Neural cell (in vitro differentiated cells): ENCODE measurements around the gene FAN1. TPM values are rescaled to one million over a fixed set of nuclear protein-coding genes. Genes with fewer than 3 reads are reported as not detected.

ENCODE experiments used
- H2AFZ ChIP-seq: fragments of 200-600, 300-800 bp; sonication (generic), shearing (Covaris generic); 2 replicates; pipeline ENCODE4 v1.6.0; 2014; ENCODE audit warnings: low read depth, mild to moderate bottlenecking, antibody characterized with exemption, low read length, moderate library complexity
- H3F3A ChIP-seq: fragments of 200-600 bp; shearing (Covaris generic); 2 replicates; pipeline ENCODE4 v1.6.1; 2016; ENCODE audit warnings: mild to moderate bottlenecking, moderate library complexity, mixed read lengths, antibody characterized with exemption, low read length; ENCODE audit not compliant: insufficient read depth, poor library complexity, severe bottlenecking
- H3K27ac ChIP-seq: fragments of 200-600, 300-800 bp; sonication (generic), shearing (Covaris generic); 2 replicates; pipeline ENCODE4 v1.5.1; 2014; ENCODE audit warnings: mild to moderate bottlenecking, low read length, moderate library complexity
- H3K27me3 ChIP-seq: fragments of 300-800, 200-600 bp; sonication (generic), shearing (Covaris generic); 2 replicates; pipeline ENCODE4 v1.6.0; 2014; ENCODE audit warnings: mild to moderate bottlenecking, low read depth, low read length, moderate library complexity; ENCODE audit not compliant: insufficient read depth
- H3K36me3 ChIP-seq: fragments of 300-800, 200-600 bp; sonication (generic), shearing (Covaris generic); 2 replicates; pipeline ENCODE4 v1.5.1; 2014; ENCODE audit warnings: mild to moderate bottlenecking, antibody characterized with exemption, low read length, moderate library complexity; ENCODE audit not compliant: insufficient read depth
- H3K4me2 ChIP-seq: fragments of 300-800, 200-600 bp; sonication (generic), shearing (Covaris generic); 2 replicates; pipeline ENCODE4 v1.6.0; 2014; ENCODE audit warnings: mild to moderate bottlenecking, low read length
- H3K4me3 ChIP-seq: fragments of 300-800, 200-600 bp; sonication (generic), shearing (Covaris generic); 2 replicates; pipeline ENCODE4 v1.5.1; 2014; ENCODE audit warnings: mild to moderate bottlenecking, low read length, moderate library complexity
- H3K79me2 ChIP-seq: fragments of 200-600 bp; shearing (Covaris generic); replicated peaks from 2 replicates; pipeline ENCODE4 v1.6.0; 2014; ENCODE audit warnings: mild to moderate bottlenecking, low read length, moderate library complexity; ENCODE audit not compliant: insufficient read depth
- H3K9ac ChIP-seq: fragments of 300-800, 200-600 bp; sonication (generic), shearing (Covaris generic); 2 replicates; pipeline ENCODE4 v1.6.1; 2016; ENCODE audit warnings: mild to moderate bottlenecking, low read length, mixed read lengths
- H3K9me2 ChIP-seq: fragments of 200-600 bp; shearing (Covaris generic); 2 replicates; pipeline ENCODE4 v1.6.1; 2016; ENCODE audit warnings: mild to moderate bottlenecking, low read length, mixed read lengths; ENCODE audit not compliant: insufficient read depth
- H3K9me3 ChIP-seq: fragments of 200-600, 300-800 bp; sonication (generic), shearing (Covaris generic); 2 replicates; pipeline ENCODE4 v1.6.1; 2016; ENCODE audit warnings: mild to moderate bottlenecking, mixed run types, low read length, moderate library complexity, mixed read lengths
- H4K20me1 ChIP-seq: fragments of 200-600 bp; shearing (Covaris generic); 2 replicates; pipeline ENCODE4 v1.6.1; 2016; ENCODE audit warnings: mild to moderate bottlenecking, mixed run types; ENCODE audit not compliant: insufficient read depth
- EP300 ChIP-seq: fragments of 450-650 bp; conservative IDR thresholded peaks from 2 replicates; pipeline ENCODE4 v1.6.1; 2014; ENCODE audit warnings: antibody characterized with exemption, mild to moderate bottlenecking, moderate library complexity; ENCODE audit not compliant: poor library complexity, severe bottlenecking
- EZH2 ChIP-seq: fragments of 200-600, 300-800 bp; shearing (Covaris generic), sonication (generic); IDR thresholded peaks from 2 replicates; pipeline ENCODE4 v1.6.1; 2014; ENCODE audit warnings: antibody characterized with exemption, low read length, borderline replicate concordance, mild to moderate bottlenecking; ENCODE audit not compliant: insufficient read depth, poor library complexity, severe bottlenecking
- MXI1 ChIP-seq: fragments of 450-650 bp; conservative IDR thresholded peaks from 2 replicates; pipeline ENCODE4 v1.6.1; 2014; ENCODE audit warnings: antibody characterized with exemption, mild to moderate bottlenecking; ENCODE audit not compliant: poor library complexity, severe bottlenecking
- POLR2AphosphoS5 ChIP-seq: IDR thresholded peaks from 2 replicates; pipeline ENCODE4 v1.6.1; 2012
- RAD21 ChIP-seq: fragments of 450-650 bp; conservative IDR thresholded peaks from 2 replicates; pipeline ENCODE4 v1.6.1; 2014; ENCODE audit warnings: antibody characterized with exemption, mild to moderate bottlenecking, moderate library complexity
- REST ChIP-seq: IDR thresholded peaks from 2 replicates; pipeline ENCODE4 v1.6.1; 2012; ENCODE audit warnings: borderline replicate concordance
- SMC3 ChIP-seq: fragments of 450-650 bp; conservative IDR thresholded peaks from 2 replicates; pipeline ENCODE4 v1.6.1; 2014; ENCODE audit warnings: antibody characterized with exemption, mild to moderate bottlenecking, moderate library complexity; ENCODE audit not compliant: poor library complexity
- TAF1 ChIP-seq: IDR thresholded peaks from 2 replicates; pipeline ENCODE4 v1.6.1; 2012; ENCODE audit warnings: low read depth
- polyA plus RNA-seq: library from polyadenylated mRNA; depleted of rRNA; stranded (reverse); fragments of >200 nt; gene quantifications from 2 replicates; pipeline ENCODE4 v1.2.3, GENCODE V29; 2014
- TF ChIP-seq, protein P1 (sequence below): fragments of 450-650 bp; IDR thresholded peaks from 2 replicates; pipeline ENCODE4 v1.5.1; 2014; ENCODE audit warnings: antibody characterized with exemption, mild to moderate bottlenecking, moderate library complexity; ENCODE audit not compliant: poor library complexity, severe bottlenecking

FAN1 gene
- polyA plus RNA-seq, 1 donor from 2014 or later: 38.5 TPM

DNA sequence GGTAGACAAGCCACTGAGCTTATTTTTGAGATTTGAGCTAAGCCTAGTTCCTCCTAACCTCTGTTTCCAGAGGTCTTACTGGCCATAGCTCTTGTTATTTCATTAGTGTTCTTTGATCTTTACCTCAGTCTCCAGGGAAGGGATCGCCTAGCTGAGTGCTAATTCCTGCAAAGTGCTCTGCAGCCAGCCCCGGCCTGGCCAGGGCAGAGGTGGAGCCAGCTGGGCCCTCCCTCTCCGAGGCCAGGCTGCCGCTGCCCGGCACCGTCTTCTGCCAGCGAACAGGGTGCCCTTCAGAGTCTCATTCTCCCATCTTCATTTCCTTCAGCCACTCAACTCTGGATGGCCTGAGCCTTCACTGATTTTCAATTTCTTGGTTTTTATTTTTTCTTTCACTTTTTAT is 19.7 kb downstream of the FAN1 start:
- Histone ChIP-seq H3K4me3 (no peak overlapping the region), H3F3A (no peaks in the 10 kb centered on the region), H3K36me3 (peaks cover 4% of the 10 kb centered on the region), H3K9me3 (no peaks in the 10 kb centered on the region), H3K27me3 (no peaks in the 10 kb centered on the region), H3K9ac (no peak overlapping the region), H3K79me2 (no peaks in the 10 kb centered on the region), H3K9me2 (no peaks in the 10 kb centered on the region), H2AFZ (no peak overlapping the region), H3K4me2 (no peak overlapping the region), H3K27ac (no peak overlapping the region), H4K20me1 (no peaks in the 10 kb centered on the region)
- no peak for TF ChIP-seq EZH2
- no peak for TF ChIP-seq TAF1
- no peak for TF ChIP-seq MXI1
- TF ChIP-seq, protein P1, sequence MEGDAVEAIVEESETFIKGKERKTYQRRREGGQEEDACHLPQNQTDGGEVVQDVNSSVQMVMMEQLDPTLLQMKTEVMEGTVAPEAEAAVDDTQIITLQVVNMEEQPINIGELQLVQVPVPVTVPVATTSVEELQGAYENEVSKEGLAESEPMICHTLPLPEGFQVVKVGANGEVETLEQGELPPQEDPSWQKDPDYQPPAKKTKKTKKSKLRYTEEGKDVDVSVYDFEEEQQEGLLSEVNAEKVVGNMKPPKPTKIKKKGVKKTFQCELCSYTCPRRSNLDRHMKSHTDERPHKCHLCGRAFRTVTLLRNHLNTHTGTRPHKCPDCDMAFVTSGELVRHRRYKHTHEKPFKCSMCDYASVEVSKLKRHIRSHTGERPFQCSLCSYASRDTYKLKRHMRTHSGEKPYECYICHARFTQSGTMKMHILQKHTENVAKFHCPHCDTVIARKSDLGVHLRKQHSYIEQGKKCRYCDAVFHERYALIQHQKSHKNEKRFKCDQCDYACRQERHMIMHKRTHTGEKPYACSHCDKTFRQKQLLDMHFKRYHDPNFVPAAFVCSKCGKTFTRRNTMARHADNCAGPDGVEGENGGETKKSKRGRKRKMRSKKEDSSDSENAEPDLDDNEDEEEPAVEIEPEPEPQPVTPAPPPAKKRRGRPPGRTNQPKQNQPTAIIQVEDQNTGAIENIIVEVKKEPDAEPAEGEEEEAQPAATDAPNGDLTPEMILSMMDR: no peak
- no peak for TF ChIP-seq REST
- no peak for TF ChIP-seq RAD21
- TF ChIP-seq SMC3: no peak
- TF ChIP-seq EP300: no peak
- TF ChIP-seq POLR2AphosphoS5: no peak

- Histone ChIP-seq H4K20me1 (no peaks in the 10 kb centered on the region), H3K4me2 (no peak overlapping the region), H3K9ac (no peak overlapping the region), H3F3A (no peaks in the 10 kb centered on the region), H3K79me2 (no peaks in the 10 kb centered on the region), H3K9me3 (no peaks in the 10 kb centered on the region), H2AFZ (no peak overlapping the region), H3K4me3 (no peak overlapping the region), H3K27me3 (no peaks in the 10 kb centered on the region), H3K9me2 (no peaks in the 10 kb centered on the region), H3K27ac (no peak overlapping the region), H3K36me3 (peaks cover 8% of the 10 kb centered on the region)
- no peak for TF ChIP-seq SMC3
- no peak for TF ChIP-seq POLR2AphosphoS5
- no peak for TF ChIP-seq EZH2
- no peak for TF ChIP-seq TAF1
- TF ChIP-seq, protein P1: no peak
- TF ChIP-seq EP300: no peak
Measured at GRCh38 chr15:30924353-30924752, 20.6 kb downstream of the FAN1 start.
